B cell (primary cell): ENCODE data around the gene SLC38A10.

ENCODE experiments used
- EZH2 ChIP-seq: IDR thresholded peaks from 2 replicates; pipeline ENCODE4 v1.6.1; 2012; ENCODE audit warnings: borderline replicate concordance, low read depth, mild to moderate bottlenecking, moderate library complexity, low read length; ENCODE audit not compliant: insufficient read depth, poor library complexity, severe bottlenecking
- TF ChIP-seq, protein P1 (sequence below): fragments of 200-600 bp; IDR thresholded peaks from one replicate; pipeline ENCODE4 v1.8.0; 2022; ENCODE audit warnings: antibody characterized with exemption, mild to moderate bottlenecking

- TF ChIP-seq, protein P1, sequence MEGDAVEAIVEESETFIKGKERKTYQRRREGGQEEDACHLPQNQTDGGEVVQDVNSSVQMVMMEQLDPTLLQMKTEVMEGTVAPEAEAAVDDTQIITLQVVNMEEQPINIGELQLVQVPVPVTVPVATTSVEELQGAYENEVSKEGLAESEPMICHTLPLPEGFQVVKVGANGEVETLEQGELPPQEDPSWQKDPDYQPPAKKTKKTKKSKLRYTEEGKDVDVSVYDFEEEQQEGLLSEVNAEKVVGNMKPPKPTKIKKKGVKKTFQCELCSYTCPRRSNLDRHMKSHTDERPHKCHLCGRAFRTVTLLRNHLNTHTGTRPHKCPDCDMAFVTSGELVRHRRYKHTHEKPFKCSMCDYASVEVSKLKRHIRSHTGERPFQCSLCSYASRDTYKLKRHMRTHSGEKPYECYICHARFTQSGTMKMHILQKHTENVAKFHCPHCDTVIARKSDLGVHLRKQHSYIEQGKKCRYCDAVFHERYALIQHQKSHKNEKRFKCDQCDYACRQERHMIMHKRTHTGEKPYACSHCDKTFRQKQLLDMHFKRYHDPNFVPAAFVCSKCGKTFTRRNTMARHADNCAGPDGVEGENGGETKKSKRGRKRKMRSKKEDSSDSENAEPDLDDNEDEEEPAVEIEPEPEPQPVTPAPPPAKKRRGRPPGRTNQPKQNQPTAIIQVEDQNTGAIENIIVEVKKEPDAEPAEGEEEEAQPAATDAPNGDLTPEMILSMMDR = no peak
- TF ChIP-seq EZH2 = no peak
Observed at GRCh38 chr17:81228834-81229665, 66.1 kb downstream of the SLC38A10 start.
